HG03571 (cell line): ENCODE results near the gene HEXA.
"Not testable (repeated sequence)": the region's sequence is repeated elsewhere in the genome, so short reads cannot be mapped to it uniquely, and the experiment has no call there.

Experiments
- ATAC-seq: cut with Tn5 transposase; IDR thresholded peaks from one replicate; pipeline ENCODE4 v1.9.1; 2021; ENCODE audit not compliant: unreplicated experiment

The HEXA gene

DNA sequence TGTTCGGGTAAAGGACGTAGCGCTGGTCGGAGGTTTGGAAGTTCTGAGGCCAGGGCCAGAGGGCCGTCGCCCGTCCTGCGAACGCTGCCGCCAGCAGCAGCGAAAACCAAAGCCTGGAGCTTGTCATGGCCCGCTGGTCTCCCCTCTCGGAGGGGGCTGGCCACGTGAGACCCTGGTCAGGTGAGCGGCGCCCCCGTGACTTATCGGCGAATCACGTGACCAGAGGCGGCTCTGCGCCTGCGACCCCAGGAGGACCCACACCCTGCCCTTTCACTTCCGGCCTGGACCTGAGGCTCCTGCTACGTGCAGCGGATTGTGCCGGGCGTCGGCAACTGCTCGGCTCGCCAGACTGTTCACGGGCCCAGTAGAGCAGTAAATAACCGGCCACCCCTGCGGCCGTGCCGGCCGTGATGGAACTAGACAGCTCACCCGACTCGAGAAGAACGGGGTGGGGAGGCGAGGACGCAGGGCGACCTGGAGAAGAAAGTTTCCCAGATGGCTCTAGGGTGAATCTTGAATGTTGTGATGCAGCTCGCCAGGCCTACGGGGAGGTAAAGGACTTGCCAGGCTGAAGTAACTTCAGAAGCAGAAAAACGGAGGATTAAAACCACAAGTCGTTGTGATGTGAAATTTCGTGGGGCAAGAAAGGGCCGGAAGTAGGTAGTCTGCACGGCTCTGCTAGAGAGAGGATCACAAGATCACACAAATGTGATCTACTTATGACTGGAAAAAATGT lies at the start of gene HEXA:
Gene HEXA, minus strand, starts transcription at position 169 of the 736 bp plus-strand sequence. Its CDS starts 42 bp downstream, at position 127.
- ATAC-seq = peak; percentile 76

- ATAC-seq = no peak
Observed at GRCh38 chr15:72423256-72423655, 47.4 kb upstream of the HEXA start.

DNA sequence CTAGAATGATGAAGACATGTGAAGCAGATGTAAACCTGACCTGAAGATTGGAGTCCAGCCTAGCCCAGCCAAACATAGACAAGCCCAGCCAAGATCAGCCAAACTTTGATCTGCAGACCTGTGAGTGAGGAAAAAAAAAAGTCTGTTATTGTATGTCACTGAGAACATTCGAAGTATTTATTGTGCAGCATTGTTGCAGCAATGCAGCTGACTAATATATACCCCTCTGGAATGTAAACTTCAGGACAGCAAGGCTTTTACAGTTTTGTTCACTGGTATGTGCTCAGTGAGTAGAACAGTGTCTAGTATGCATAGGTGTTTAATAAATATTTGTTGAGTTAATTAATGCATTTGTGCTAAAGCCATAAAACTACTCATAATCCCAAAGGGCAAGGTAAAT lies 45.7 kb upstream of the HEXA start:
- no peak for ATAC-seq

- ATAC-seq = no peak
Observed at GRCh38 chr15:72420576-72420975, 44.8 kb upstream of the HEXA start.

DNA sequence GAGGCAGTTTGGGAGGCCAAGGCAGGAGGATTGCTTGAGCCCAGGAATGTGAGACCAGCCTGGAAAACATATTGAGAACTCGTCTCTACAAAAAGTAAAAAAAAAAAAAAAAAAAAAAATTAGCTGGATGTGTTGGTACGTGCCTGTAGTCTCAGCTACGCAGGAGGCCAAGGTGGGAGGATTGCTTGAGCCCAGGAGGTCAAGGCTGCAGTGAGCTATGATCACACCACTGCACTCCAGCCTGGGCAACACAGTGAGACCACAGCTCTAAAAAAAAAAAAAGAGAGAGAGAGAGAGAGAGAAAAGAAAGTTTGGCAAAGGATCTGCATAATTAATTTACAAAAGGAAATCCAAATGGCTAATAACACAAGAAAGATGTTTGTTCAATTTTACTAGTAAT lies 44.0 kb upstream of the HEXA start:
- not testable (repeated sequence) for ATAC-seq

GRCh38 chr15:72415304-72415703 lies 39.5 kb upstream of the HEXA start:
- no peak for ATAC-seq

GRCh38 chr15:72413337-72413736 lies 37.5 kb upstream of the HEXA start:
- ATAC-seq = not testable (repeated sequence)

DNA sequence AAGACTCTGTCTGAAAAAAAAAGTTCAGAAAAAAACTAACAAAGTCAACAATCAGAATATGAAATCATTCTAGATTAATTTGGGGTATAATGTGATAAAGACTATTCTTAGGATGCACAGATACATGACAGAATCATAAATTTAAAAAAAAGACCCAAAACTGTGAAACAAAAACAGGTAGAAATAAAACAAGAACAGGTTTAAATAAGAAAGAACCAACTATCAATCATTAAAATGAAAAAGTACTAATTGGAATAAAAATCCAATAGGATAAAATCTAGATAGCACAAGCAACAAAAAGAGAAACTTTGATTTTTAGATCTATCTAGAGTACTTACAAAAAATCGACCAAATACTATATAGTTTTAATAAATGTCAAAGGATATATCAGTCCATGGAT lies 35.7 kb upstream of the HEXA start:
- ATAC-seq = no peak

GRCh38 chr15:72411111-72411510 lies 35.3 kb upstream of the HEXA start:
- no peak for ATAC-seq

- ATAC-seq = no peak
Observed at GRCh38 chr15:72406936-72407335, 31.1 kb upstream of the HEXA start.

DNA sequence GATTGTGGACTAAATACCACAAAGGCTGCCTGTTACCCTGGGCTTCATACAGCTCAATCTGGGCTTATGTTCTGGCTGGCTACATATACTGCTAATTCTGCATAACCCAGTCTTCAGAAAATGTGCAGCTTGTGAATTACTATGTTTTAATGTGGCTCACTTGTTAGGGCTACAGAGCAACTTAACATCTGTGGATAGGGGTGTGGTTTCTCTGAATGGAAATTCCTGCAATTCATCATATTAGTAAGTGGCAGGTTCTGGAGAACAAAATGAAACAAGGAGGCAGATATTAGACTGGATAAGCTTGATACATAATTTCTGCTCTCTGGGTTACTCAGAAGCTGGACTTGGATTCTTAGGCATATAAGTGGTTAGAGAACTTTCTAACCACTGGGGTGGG lies 29.0 kb upstream of the HEXA start:
- no peak for ATAC-seq

- no peak for ATAC-seq
Observed at GRCh38 chr15:72404356-72404755, 28.5 kb upstream of the HEXA start.

GRCh38 chr15:72402726-72403125 lies 26.9 kb upstream of the HEXA start:
- ATAC-seq = no peak

GRCh38 chr15:72398648-72399047 lies 22.8 kb upstream of the HEXA start:
- no peak for ATAC-seq

GRCh38 chr15:72397796-72398588 lies 22.2 kb upstream of the HEXA start, which contains the start of gene TMEM202:
TSS of gene TMEM202 (plus strand) at chr15:72398305. CDS start at chr15:72398327, 22 bp downstream.
- ATAC-seq = no peak

DNA sequence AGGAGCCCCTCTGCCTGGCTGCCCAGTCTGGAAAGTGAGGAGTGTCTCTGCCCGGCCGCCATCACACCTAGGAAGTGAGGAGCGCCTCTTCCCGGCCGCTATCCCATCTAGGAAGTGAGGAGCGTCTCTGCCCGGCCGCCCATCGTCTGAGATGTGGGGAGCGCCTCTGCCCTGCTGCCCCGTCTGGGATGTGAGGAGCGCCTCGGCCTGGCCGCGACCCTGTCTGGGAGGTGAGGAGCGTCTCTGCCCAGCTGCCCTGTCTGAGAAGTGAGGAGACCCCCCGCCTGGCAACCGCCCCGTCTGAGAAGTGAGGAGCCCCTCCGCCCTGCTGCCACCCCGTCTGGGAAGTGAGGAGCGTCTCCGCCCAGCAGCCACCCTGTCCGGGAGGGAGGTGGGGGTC lies 20.5 kb upstream of the HEXA start:
- not testable (repeated sequence) for ATAC-seq

- ATAC-seq = no peak
Observed at GRCh38 chr15:72389231-72389630, 13.4 kb upstream of the HEXA start.

DNA sequence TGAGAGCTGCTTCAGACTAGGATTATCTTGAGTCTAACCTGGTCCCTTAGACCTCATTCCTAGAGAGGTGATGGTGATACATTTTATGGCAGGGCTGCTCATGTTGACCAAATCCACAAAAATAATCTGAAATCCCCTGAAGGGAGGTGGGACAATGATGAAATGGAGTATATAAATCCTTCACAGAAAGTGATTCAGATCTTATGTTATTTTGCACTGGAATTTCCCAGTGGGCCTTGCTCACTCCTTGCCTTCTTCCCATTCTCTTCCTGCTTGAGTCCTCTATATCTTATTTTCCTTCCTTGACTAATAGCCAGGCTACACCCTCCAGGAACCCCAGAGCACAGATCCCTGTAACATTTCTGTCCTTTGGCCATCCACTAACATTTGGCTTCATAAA lies 11.9 kb upstream of the HEXA start:
- ATAC-seq = no peak

DNA sequence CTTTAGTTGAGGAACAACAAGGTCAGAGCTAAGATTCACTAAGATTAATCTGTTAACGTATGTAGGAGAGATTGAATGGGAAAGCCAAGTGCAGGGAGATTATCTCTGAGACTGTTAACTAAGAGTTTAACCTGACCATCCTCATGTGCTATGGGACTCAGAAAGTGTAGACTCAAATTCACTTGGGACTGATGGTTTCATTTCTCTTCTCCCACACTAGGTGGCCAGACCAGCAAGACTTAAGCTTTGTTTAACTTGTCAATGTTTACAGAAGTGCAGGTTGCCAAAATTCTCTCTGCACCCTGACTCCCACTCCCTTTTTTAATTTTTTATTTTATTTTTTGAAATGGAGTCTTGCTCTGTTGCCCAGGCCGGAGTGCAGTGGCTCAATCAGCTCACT lies 6.3 kb upstream of the HEXA start:
- no peak for ATAC-seq

GRCh38 chr15:72380743-72381142 lies 4.9 kb upstream of the HEXA start:
- ATAC-seq = no peak

GRCh38 chr15:72379856-72380430 lies 4.1 kb upstream of the HEXA start:
- no peak for ATAC-seq

DNA sequence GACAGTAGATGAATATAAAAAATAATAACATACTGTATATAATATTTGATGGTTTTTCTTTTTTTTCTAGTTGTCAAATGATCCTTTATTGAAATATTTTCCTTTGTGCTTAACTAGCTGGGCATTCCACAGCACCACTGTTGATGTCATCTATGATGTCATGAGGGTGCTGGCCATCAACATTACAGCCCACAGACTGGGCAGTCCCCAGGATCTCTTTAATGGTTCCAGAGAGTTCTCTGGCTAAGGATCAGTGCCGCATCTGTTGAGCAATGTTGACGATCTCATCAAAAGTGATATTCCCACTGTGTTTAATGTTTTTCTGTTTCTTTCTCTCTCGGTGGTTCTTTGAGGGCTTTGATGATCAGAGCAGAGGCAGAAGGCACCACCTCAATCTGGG lies 3.3 kb upstream of the HEXA start:
- not testable (repeated sequence) for ATAC-seq
